Stimulated activated naive B cell treated with anti-CD40 and anti-IgM and Interleukin-4, amounts not matched to agents 10 μg/mL and 1 μg/mL and 100 μg/mL, for 72 hours (primary cell): ENCODE data around the gene FREM1.

Source experiments
- ATAC-seq, 2 donors: fragments of 150-1000 bp; cut with Tn5 transposase; replicated peaks; 2 replicates each; pipeline ENCODE4 v1.10.0; 2021; ENCODE audit warnings: moderate library complexity in 1 of 2
- DNase-seq: peaks from one replicate; pipeline ENCODE4 v3.0.0; 2021
- H3K27ac Mint-ChIP-seq: one replicate; pipeline ENCODE4 v1.8.0; 2022; ENCODE audit warnings: mild to moderate bottlenecking, mixed read lengths
- H3K27me3 Mint-ChIP-seq, 2 donors: one replicate each; pipeline ENCODE4 v1.8.0; 2022; ENCODE audit warnings: mixed read lengths in 2 of 2
- H3K36me3 Mint-ChIP-seq, 2 donors: one replicate each; pipeline ENCODE4 v1.8.0; 2022; ENCODE audit warnings: mixed read lengths in 2 of 2, mild to moderate bottlenecking in 1 of 2
- H3K4me1 Mint-ChIP-seq, 2 donors: one replicate each; pipeline ENCODE4 v1.8.0; 2022; ENCODE audit warnings: mixed read lengths in 2 of 2, mild to moderate bottlenecking in 1 of 2
- H3K4me3 Mint-ChIP-seq, 2 donors: one replicate each; pipeline ENCODE4 v1.8.0; 2022; ENCODE audit warnings: mild to moderate bottlenecking in 2 of 2, mixed read lengths in 2 of 2, moderate library complexity in 1 of 2
- H3K9me3 Mint-ChIP-seq, 2 donors: one replicate each; pipeline ENCODE4 v1.8.0; 2022; ENCODE audit warnings: mixed read lengths in 2 of 2, mild to moderate bottlenecking in 1 of 2

Gene FREM1

GRCh38 chr9:14869671-14870070 is 40.6 kb downstream of the FREM1 start:
- ATAC-seq (no peak), DNase-seq (no peak)
- peaks cover 1 to 6% of the 10 kb centered on the region in 2 donors for H3K9me3 Mint-ChIP-seq
- no peaks in the 10 kb centered on the region for H3K27me3 Mint-ChIP-seq
- no peak overlapping the region for H3K4me3 Mint-ChIP-seq
- H3K4me1 Mint-ChIP-seq = no peaks in the 10 kb centered on the region
- H3K27ac Mint-ChIP-seq = no peak overlapping the region
- H3K36me3 Mint-ChIP-seq = no peaks in the 10 kb centered on the region

GRCh38 chr9:14868772-14869583 is 41.2 kb downstream of the FREM1 start:
- H3K9me3 Mint-ChIP-seq = peaks cover 1 to 6% of the 10 kb centered on the region in 2 donors
- H3K27me3 Mint-ChIP-seq = no peaks in the 10 kb centered on the region
- H3K27ac Mint-ChIP-seq = no peak overlapping the region
- ATAC-seq (no peak), DNase-seq (no peak)
- no peak overlapping the region for H3K4me3 Mint-ChIP-seq
- H3K4me1 Mint-ChIP-seq = no peaks in the 10 kb centered on the region
- no peaks in the 10 kb centered on the region for H3K36me3 Mint-ChIP-seq

DNA sequence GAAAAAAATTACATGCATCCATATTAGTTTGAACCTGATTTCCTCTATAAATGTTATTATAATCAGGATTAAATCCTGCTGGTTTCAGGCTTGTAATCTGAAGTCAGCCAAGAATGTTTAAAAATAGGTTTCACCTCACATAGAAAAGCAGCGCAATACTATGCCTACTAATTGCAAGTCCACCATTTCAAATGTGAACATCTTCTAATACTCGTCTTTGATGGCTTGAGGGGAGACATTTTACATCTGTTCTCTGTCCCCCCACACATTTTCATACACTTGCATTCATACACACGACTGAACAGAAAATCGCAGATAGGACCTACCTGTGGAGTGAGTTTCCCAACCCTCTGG is 41.8 kb downstream of the FREM1 start:
- DNase-seq (no peak), ATAC-seq (no peak)
- no peak overlapping the region for H3K27ac Mint-ChIP-seq
- no peak overlapping the region for H3K4me3 Mint-ChIP-seq
- H3K36me3 Mint-ChIP-seq = no peaks in the 10 kb centered on the region
- H3K9me3 Mint-ChIP-seq = peaks cover under 1 to 1% of the 10 kb centered on the region in 2 donors
- H3K4me1 Mint-ChIP-seq = no peaks in the 10 kb centered on the region
- H3K27me3 Mint-ChIP-seq = no peaks in the 10 kb centered on the region

DNA sequence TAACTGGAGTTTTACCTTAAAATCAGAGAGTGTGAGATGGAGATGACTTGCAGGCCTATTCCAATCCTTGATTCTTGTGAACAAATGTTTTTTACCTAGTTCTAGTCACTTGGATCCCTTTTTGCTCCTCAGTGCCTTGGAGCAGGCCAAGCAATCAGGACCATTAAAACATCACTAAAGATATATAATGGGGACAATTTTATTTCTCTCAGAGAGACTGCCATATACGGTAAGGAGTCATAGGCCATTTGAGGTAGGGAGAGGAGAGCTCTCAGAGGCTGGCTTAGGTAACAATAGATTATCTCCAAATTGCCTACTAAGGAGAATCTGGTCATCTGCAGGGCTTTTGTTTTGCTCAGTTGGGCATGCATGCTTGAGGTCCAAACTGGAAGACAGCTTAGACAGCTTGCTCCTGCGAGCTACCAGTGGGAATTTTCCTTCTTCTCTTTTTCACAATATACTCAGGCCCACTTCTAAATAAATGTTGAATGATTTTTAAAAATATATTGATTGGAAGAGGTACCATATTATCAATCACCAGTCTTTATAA is 44.0 kb downstream of the FREM1 start:
- ATAC-seq = no peak

DNA sequence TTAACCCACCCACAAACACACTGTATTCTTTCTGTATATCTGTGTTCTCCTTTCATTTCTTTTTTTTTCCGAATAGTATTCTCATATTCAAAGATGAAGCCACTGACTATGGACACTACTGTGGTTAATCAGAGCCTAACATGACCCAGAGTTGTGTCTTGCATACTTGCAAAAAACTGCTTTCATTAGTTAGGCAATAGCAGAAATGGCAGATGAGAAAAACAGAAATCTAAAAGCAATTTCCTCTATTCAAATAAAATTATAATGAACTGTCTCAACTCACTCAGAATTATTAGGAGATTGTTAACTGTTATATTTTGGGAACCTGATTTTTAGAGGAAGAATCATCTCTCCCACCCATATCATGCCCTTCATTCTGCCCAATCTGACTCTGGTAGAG is 45.9 kb downstream of the FREM1 start:
- Mint-ChIP-seq H3K9me3 (peaks cover 0 to 1% of the 10 kb centered on the region in 2 donors), H3K4me3 (no peak overlapping the region), H3K27ac (no peak overlapping the region), H3K27me3 (no peaks in the 10 kb centered on the region), H3K4me1 (no peaks in the 10 kb centered on the region), H3K36me3 (no peaks in the 10 kb centered on the region)
- DNase-seq = no peak
- no peak for ATAC-seq

More for the DNA sequence above, 44.0 kb downstream of the FREM1 start:
- Mint-ChIP-seq H3K27me3 (no peaks in the 10 kb centered on the region), H3K9me3 (peaks cover 0 to 1% of the 10 kb centered on the region in 2 donors), H3K4me3 (no peak overlapping the region), H3K4me1 (no peaks in the 10 kb centered on the region), H3K36me3 (no peaks in the 10 kb centered on the region), H3K27ac (no peak overlapping the region)
- no peak for DNase-seq

DNA sequence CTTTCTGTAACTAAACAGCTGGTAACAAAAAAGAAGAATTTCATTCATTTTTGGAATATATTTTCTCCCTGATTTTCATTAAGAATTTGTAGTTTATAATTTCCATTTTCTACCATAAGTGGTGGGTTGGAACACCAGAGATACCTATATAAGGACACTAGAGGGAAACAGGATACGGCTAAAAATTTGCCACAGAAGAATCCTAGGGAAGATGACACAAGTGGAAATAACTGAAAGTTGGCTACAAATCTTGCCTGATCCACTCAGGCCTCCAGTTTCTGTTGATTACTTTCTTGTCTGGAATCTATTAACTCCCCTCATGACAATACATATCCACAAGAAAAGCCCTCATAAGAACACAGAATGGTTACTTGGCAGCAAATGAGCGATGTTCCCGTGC is 46.8 kb downstream of the FREM1 start:
- no peak for ATAC-seq
- H3K4me3 Mint-ChIP-seq = no peak overlapping the region
- no peaks in the 10 kb centered on the region for H3K36me3 Mint-ChIP-seq
- H3K9me3 Mint-ChIP-seq = peaks cover 0 to 1% of the 10 kb centered on the region in 2 donors
- no peaks in the 10 kb centered on the region for H3K27me3 Mint-ChIP-seq
- DNase-seq = no peak
- H3K4me1 Mint-ChIP-seq = no peaks in the 10 kb centered on the region
- no peak overlapping the region for H3K27ac Mint-ChIP-seq

GRCh38 chr9:14857449-14858305 is 52.6 kb downstream of the FREM1 start:
- Mint-ChIP-seq H3K9me3 (no peaks in the 10 kb centered on the region), H3K27ac (no peak overlapping the region)

DNA sequence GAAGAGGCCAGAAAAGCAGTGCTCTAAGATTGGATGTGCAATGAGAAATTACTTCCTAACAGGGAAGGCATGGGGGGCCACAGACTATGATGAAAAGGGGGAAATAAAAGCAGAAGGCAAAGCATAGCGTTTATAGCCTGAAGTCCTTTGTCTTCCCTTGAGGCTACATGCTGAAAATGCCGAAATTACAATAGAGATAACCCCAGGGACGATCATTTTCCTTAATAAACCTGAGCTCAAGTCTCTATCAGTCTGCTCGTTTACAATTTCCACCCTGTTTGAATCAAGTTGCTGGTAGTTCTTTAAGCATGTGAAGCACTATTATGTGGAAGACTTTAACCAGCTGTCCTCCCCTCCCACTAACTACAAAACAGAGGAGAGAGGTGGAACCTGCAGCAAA is 60.4 kb downstream of the FREM1 start:
- no peaks in the 10 kb centered on the region for H3K4me1 Mint-ChIP-seq
- H3K27ac Mint-ChIP-seq = no peak overlapping the region
- H3K36me3 Mint-ChIP-seq = no peaks in the 10 kb centered on the region
- ATAC-seq (no peak), DNase-seq (no peak)
- H3K27me3 Mint-ChIP-seq = peaks cover 23 to 31% of the 10 kb centered on the region in 2 donors
- peaks cover 4 to 5% of the 10 kb centered on the region in 2 donors for H3K9me3 Mint-ChIP-seq
- no peak overlapping the region for H3K4me3 Mint-ChIP-seq

More at GRCh38 chr9:14857449-14858305, 52.6 kb downstream of the FREM1 start:
- DNase-seq (no peak), ATAC-seq (no peak)
- Mint-ChIP-seq H3K36me3 (no peaks in the 10 kb centered on the region), H3K4me3 (no peak overlapping the region), H3K4me1 (no peaks in the 10 kb centered on the region), H3K27me3 (no peaks in the 10 kb centered on the region)

GRCh38 chr9:14849296-14849695 is 60.9 kb downstream of the FREM1 start:
- ATAC-seq (no peak), DNase-seq (no peak)
- Mint-ChIP-seq H3K27ac (no peak overlapping the region), H3K4me1 (no peaks in the 10 kb centered on the region), H3K27me3 (peaks cover 23 to 31% of the 10 kb centered on the region in 2 donors), H3K36me3 (no peaks in the 10 kb centered on the region), H3K4me3 (no peak overlapping the region), H3K9me3 (peaks cover 4 to 5% of the 10 kb centered on the region in 2 donors)

- DNase-seq = peak; percentile 35
- peak; percentile 86 to 96 for ATAC-seq
These were observed 63.3 kb downstream of the FREM1 start for GRCh38 chr9:14846871-14847311.

DNA sequence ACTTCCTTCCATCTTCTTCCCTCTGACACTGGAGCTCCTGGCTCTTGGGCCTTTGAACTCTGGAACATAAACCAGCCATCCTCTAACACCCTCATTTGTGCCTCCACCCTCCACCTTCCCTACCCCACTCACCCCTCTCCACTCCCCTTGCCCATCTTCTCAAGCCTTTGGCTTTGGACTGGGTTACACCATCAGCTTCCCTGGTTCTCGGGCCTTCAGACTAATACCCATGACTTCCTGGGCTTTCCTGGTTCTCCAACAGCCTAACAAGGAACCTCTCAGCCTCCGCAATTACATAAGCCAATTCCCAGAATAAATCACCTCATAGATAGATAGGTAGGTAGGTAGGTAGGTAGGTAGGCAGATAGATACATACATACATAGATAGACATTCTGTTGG is 67.1 kb downstream of the FREM1 start:
- ATAC-seq = no peak
- no peak overlapping the region for H3K4me3 Mint-ChIP-seq
- no peak for DNase-seq
- H3K27me3 Mint-ChIP-seq = peaks cover 11 to 26% of the 10 kb centered on the region in 2 donors
- H3K27ac Mint-ChIP-seq = no peak overlapping the region
- H3K36me3 Mint-ChIP-seq = no peaks in the 10 kb centered on the region
- peaks cover 5 to 6% of the 10 kb centered on the region in 2 donors for H3K9me3 Mint-ChIP-seq
- no peaks in the 10 kb centered on the region for H3K4me1 Mint-ChIP-seq

More at GRCh38 chr9:14846871-14847311, 63.3 kb downstream of the FREM1 start:
- H3K4me3 Mint-ChIP-seq = no peak overlapping the region
- H3K9me3 Mint-ChIP-seq = peaks cover 4 to 5% of the 10 kb centered on the region in 2 donors
- peaks cover 23 to 34% of the 10 kb centered on the region in 2 donors for H3K27me3 Mint-ChIP-seq
- no peak overlapping the region for H3K27ac Mint-ChIP-seq
- H3K36me3 Mint-ChIP-seq = no peaks in the 10 kb centered on the region
- no peaks in the 10 kb centered on the region for H3K4me1 Mint-ChIP-seq

DNA sequence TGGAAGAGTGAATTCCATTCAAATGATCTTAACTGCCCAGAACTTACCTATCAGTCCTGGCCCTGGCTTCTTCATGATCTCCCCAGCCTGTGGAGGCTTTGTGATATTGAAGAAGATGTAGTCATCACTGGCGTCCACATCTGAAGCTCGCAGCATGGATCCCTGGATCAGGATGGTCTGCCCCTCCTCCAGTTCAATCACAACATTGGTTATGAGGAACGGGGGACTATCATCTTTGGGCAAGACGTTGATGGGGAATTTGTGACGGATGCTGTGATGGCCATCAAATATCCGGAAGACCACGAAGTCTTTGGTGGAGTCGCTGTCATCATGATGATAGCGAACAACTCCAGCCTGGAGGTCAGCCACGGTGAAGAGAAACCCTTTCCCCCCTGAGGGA is 68.0 kb downstream of the FREM1 start:
- H3K4me3 Mint-ChIP-seq = no peak overlapping the region
- no peak overlapping the region for H3K27ac Mint-ChIP-seq
- no peaks in the 10 kb centered on the region for H3K4me1 Mint-ChIP-seq
- DNase-seq (no peak), ATAC-seq (no peak)
- H3K9me3 Mint-ChIP-seq = peaks cover 5 to 6% of the 10 kb centered on the region in 2 donors
- H3K36me3 Mint-ChIP-seq = no peaks in the 10 kb centered on the region
- peaks cover 8 to 23% of the 10 kb centered on the region in 2 donors for H3K27me3 Mint-ChIP-seq

GRCh38 chr9:14838701-14839100 is 71.5 kb downstream of the FREM1 start:
- H3K4me3 Mint-ChIP-seq = no peak overlapping the region

GRCh38 chr9:14836885-14837284 is 73.3 kb downstream of the FREM1 start:
- H3K4me1 Mint-ChIP-seq = no peaks in the 10 kb centered on the region
- no peak overlapping the region for H3K27ac Mint-ChIP-seq
- DNase-seq = no peak
- H3K36me3 Mint-ChIP-seq = no peaks in the 10 kb centered on the region
- peaks cover 14 to 18% of the 10 kb centered on the region in 2 donors for H3K27me3 Mint-ChIP-seq
- H3K9me3 Mint-ChIP-seq = peaks cover 0 to 2% of the 10 kb centered on the region in 2 donors
- ATAC-seq = no peak
- H3K4me3 Mint-ChIP-seq = no peak overlapping the region

More at GRCh38 chr9:14838701-14839100, 71.5 kb downstream of the FREM1 start:
- DNase-seq = no peak
- Mint-ChIP-seq H3K27me3 (peaks cover 17 to 18% of the 10 kb centered on the region in 2 donors), H3K4me1 (no peaks in the 10 kb centered on the region), H3K27ac (no peak overlapping the region), H3K9me3 (peaks cover 0 to 2% of the 10 kb centered on the region in 2 donors), H3K36me3 (no peaks in the 10 kb centered on the region)
- no peak for ATAC-seq
